Neural progenitor cell (in vitro differentiated cells): ENCODE results near the gene QSOX1.

ENCODE experiments used
- EZH2 ChIP-seq: fragments of 200-600 bp; sonication (generic); IDR thresholded peaks from 2 replicates; pipeline ENCODE4 v1.6.1; 2017; ENCODE audit warnings: antibody characterized with exemption, mild to moderate bottlenecking, moderate library complexity
- EZH2phosphoT487 ChIP-seq: fragments of 200-600 bp; sonication (generic); IDR thresholded peaks from 2 replicates; pipeline ENCODE4 v1.6.1; 2017; ENCODE audit warnings: antibody characterized with exemption
- TF ChIP-seq, protein P1 (sequence below): fragments of 200-600 bp; sonication (generic); IDR thresholded peaks from 2 replicates; pipeline ENCODE4 v1.5.1; 2017; ENCODE audit warnings: antibody characterized with exemption, mild to moderate bottlenecking

- TF ChIP-seq, protein P1, sequence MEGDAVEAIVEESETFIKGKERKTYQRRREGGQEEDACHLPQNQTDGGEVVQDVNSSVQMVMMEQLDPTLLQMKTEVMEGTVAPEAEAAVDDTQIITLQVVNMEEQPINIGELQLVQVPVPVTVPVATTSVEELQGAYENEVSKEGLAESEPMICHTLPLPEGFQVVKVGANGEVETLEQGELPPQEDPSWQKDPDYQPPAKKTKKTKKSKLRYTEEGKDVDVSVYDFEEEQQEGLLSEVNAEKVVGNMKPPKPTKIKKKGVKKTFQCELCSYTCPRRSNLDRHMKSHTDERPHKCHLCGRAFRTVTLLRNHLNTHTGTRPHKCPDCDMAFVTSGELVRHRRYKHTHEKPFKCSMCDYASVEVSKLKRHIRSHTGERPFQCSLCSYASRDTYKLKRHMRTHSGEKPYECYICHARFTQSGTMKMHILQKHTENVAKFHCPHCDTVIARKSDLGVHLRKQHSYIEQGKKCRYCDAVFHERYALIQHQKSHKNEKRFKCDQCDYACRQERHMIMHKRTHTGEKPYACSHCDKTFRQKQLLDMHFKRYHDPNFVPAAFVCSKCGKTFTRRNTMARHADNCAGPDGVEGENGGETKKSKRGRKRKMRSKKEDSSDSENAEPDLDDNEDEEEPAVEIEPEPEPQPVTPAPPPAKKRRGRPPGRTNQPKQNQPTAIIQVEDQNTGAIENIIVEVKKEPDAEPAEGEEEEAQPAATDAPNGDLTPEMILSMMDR: no peak
- TF ChIP-seq EZH2: no peak
- TF ChIP-seq EZH2phosphoT487: no peak
Observed at GRCh38 chr1:180175291-180175690, 20.6 kb downstream of the QSOX1 start.
